Measurements from ENCODE around the gene ITGA1. TPM values are rescaled to one million over a fixed set of nuclear protein-coding genes. Genes with fewer than 3 reads are reported as not detected.

ITGA1 gene
- total RNA-seq, 1 donor from 2014 or later = 84.4 TPM

DNA sequence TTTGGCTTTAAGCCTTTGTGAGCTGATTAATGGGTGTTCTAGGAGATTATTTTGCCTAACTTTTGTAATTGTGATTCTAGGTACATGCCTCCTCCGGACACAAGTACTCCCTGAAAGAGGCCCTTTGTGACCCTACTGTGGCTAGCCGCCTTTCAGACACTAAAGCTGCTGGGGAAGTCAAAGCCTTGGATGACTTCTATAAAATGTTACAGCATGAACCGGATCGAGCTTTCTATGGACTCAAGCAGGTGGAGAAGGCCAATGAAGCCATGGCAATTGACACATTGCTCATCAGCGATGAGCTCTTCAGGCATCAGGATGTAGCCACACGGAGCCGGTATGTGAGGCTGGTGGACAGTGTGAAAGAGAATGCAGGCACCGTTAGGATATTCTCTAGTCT is 13.6 kb downstream of the ITGA1 start:
- TF ChIP-seq, protein P1, sequence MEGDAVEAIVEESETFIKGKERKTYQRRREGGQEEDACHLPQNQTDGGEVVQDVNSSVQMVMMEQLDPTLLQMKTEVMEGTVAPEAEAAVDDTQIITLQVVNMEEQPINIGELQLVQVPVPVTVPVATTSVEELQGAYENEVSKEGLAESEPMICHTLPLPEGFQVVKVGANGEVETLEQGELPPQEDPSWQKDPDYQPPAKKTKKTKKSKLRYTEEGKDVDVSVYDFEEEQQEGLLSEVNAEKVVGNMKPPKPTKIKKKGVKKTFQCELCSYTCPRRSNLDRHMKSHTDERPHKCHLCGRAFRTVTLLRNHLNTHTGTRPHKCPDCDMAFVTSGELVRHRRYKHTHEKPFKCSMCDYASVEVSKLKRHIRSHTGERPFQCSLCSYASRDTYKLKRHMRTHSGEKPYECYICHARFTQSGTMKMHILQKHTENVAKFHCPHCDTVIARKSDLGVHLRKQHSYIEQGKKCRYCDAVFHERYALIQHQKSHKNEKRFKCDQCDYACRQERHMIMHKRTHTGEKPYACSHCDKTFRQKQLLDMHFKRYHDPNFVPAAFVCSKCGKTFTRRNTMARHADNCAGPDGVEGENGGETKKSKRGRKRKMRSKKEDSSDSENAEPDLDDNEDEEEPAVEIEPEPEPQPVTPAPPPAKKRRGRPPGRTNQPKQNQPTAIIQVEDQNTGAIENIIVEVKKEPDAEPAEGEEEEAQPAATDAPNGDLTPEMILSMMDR (IDR thresholded peaks at IDR 0.05) = no peak
- peaks cover 88% of the 10 kb centered on the region for H3K4me1 ChIP-seq
- DNase-seq (no peak), ATAC-seq (no peak)
- peak overlapping the region; percentile 93 for H3K27ac ChIP-seq
- H3K27me3 ChIP-seq (ENCODE audit: low read depth) = no peaks in the 10 kb centered on the region
- H3K4me3 ChIP-seq = peak overlapping the region; percentile 71
- intact Hi-C loops (cut with DNase I) = no loop called here
- H3K36me3 ChIP-seq = peaks cover 14% of the 10 kb centered on the region
- no peaks in the 10 kb centered on the region for H3K9me3 ChIP-seq

GRCh38 chr5:52802272-52802973 is 14.7 kb downstream of the ITGA1 start:
- Histone ChIP-seq H3K4me3 (peak overlapping the region; percentile 71), H3K4me1 (peaks cover 84% of the 10 kb centered on the region), H3K27me3 (ENCODE audit: low read depth) (no peaks in the 10 kb centered on the region), H3K36me3 (peaks cover 14% of the 10 kb centered on the region), H3K27ac (no peak overlapping the region), H3K9me3 (no peaks in the 10 kb centered on the region)
- TF ChIP-seq, protein P1 (IDR thresholded peaks at IDR 0.05) = no peak
- intact Hi-C loops (cut with DNase I) = no loop called here
- no peak for DNase-seq
- ATAC-seq = no peak

GRCh38 chr5:52802974-52803336 is 15.2 kb downstream of the ITGA1 start:
- no peak for DNase-seq
- intact Hi-C loops (cut with DNase I) = no loop called here
- H3K4me3 ChIP-seq = peak overlapping the region; percentile 71
- TF ChIP-seq, protein P1 (IDR thresholded peaks at IDR 0.05) = no peak
- H3K27me3 ChIP-seq (ENCODE audit: low read depth) = no peaks in the 10 kb centered on the region
- H3K9me3 ChIP-seq = no peaks in the 10 kb centered on the region
- no peak for ATAC-seq
- peaks cover 14% of the 10 kb centered on the region for H3K36me3 ChIP-seq
- H3K4me1 ChIP-seq = peaks cover 84% of the 10 kb centered on the region
- no peak overlapping the region for H3K27ac ChIP-seq

GRCh38 chr5:52804387-52804791 is 16.7 kb downstream of the ITGA1 start:
- Histone ChIP-seq H3K27me3 (ENCODE audit: low read depth) (no peaks in the 10 kb centered on the region), H3K9me3 (no peaks in the 10 kb centered on the region), H3K36me3 (peaks cover 14% of the 10 kb centered on the region), H3K27ac (peak overlapping the region; percentile 13), H3K4me1 (peaks cover 84% of the 10 kb centered on the region), H3K4me3 (peak overlapping the region; percentile 71)
- intact Hi-C loops (cut with DNase I) = no loop called here
- ATAC-seq = no peak
- TF ChIP-seq, protein P1 (IDR thresholded peaks at IDR 0.05) = no peak
- no peak for DNase-seq

DNA sequence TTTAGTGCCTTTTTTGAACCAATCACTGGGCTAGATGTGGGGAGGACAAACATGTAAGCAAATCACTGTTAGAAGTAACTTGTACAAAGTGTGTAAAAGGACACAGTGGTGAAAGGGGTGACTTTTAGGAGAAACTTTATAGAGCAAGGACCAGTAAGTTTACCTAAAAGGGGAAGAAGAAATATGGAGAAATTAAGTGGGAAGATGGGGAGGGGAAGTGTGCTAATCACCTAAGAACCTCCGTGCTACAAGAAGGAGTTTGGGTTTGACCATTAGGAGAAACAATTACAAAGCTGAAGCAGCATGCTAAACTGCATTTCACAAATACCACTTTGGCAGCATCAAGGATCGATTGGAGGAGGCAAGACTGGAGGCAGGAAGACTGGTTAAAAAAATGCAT is 17.3 kb downstream of the ITGA1 start:
- intact Hi-C loops (cut with DNase I) = no loop called here
- peaks cover 14% of the 10 kb centered on the region for H3K36me3 ChIP-seq
- H3K9me3 ChIP-seq = no peaks in the 10 kb centered on the region
- TF ChIP-seq, protein P1 (IDR thresholded peaks at IDR 0.05) = no peak
- no peak for ATAC-seq
- peaks cover 85% of the 10 kb centered on the region for H3K4me1 ChIP-seq
- H3K27me3 ChIP-seq (ENCODE audit: low read depth) = no peaks in the 10 kb centered on the region
- H3K4me3 ChIP-seq = no peak overlapping the region
- H3K27ac ChIP-seq = no peak overlapping the region
- DNase-seq = no peak

Data from lower lobe of right lung (tissue), 2 donors.